HG02840 (cell line): Measurements from ENCODE around the gene COX4I1.
"Not testable (repeated sequence)": the region's sequence is repeated elsewhere in the genome, so short reads cannot be mapped to it uniquely, and the experiment has no call there.

Experiments
- ATAC-seq: cut with Tn5 transposase; IDR thresholded peaks from one replicate; pipeline ENCODE4 v1.9.1; 2021; ENCODE audit warnings: mild to moderate bottlenecking, moderate library complexity, moderate number of reproducible peaks; ENCODE audit not compliant: unreplicated experiment, low FRiP score

The COX4I1 gene

GRCh38 chr16:85821390-85822135 lies 22.1 kb downstream of the COX4I1 start:
- ATAC-seq: peak; percentile 66

DNA sequence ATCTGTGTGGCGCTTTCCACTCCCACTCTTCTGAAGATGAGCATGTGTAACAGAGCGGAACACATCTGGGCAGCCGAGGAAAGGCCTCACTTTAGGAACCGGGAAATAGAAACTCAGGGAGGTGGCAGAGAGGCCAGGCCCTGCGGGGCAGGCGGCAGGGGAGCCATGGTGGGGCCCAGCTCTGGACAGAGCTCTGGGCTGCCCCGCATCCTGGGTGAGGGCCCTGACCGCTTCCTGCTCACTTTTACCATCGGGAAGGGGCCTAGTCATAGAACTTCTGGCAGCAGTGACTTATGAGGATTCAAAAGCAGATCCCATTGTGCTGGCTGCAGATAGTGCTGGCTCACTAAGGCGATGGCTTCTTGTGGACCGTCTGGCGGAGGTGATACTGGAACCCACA lies 22.6 kb downstream of the COX4I1 start:
- ATAC-seq: no peak

- no peak for ATAC-seq
These were observed 23.9 kb downstream of the COX4I1 start for GRCh38 chr16:85823328-85823920.

GRCh38 chr16:85824161-85825135 lies 25.0 kb downstream of the COX4I1 start:
- ATAC-seq: no peak

DNA sequence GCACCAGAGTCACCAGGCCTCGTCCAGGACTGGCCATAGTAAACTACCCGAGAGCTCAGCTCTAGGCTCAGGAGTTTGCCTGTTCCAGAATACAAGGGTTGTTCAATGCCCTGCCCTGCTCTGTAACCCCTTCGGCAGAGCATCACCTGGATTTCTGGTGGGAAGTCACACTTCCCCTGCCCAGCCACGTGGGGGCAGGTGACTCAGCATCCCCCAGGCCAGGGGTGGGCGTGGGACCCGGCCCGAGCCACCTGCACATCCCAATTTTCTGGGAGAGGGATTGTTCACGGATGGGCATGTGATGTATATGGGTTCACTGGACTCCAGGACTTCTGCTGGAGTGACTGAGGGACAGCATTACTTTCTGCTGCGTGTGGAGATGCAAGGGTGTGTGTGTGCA lies 25.8 kb downstream of the COX4I1 start:
- ATAC-seq: no peak

GRCh38 chr16:85826686-85827247 lies 27.3 kb downstream of the COX4I1 start:
- ATAC-seq: no peak

DNA sequence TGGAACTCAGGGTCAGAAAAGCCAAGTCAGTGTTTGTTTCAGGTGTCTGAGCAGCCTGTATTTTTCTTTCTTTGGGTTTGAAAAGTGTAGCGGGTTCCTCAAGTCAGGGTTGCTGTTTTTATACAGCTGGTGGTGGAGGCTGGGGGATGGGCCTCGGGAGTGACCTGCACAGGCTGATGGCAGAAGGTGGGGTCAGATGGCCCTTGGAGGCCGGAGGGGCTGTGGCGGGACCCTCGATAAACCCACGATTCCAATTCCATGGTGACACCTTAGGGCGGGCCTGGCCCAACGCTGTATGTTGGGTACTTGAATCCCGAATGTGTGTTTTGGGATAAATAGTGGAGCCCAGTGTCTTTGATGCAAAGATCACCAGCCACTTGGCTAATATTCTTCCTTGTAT lies 28.7 kb downstream of the COX4I1 start:
- ATAC-seq: no peak

DNA sequence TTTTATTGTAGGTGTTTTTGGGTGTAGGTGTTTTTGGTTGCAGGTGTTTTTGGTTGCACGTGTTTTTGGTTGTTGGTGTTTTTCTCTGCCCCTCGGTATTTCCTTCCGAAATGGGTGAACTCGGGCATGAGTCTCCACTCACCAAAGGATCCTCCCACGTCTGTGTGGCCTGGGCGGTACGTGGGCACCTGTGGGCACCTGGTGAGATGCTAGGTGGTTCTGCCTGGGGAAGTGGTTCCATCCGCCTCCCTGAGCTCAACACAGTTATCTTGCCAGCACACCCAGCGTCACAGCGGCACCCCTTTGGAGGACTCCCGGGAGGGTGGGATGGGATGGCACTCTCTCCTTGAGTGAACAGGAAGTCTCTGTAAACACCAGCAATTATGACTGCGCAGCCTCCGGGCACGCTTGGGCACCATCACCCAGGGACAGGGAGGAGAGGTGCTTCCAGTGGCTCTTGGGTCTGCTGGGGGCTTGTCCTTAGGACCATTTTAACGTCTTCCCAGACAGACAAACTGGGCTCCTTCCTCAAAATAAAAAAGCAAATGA lies 29.8 kb downstream of the COX4I1 start:
- no peak for ATAC-seq

- ATAC-seq: no peak
These were observed 30.4 kb downstream of the COX4I1 start for GRCh38 chr16:85829751-85830445.

DNA sequence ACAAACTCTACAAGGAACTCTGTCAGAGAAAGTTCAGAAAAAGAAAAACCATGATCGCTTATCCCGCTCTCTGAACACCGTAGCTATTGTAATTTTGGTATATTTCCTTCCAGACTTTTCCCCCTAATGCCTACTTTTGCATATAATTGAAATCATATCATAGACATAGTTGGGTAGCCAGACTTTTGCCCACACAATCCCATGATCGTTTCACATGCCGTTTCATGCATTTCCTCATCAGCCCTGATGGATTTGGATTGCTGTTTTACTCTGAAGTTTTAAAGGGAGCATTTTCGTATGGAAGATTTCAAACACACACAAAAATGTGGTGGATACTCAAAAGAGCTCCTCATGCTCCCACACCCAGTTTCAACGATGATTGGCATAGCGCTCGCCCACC lies 31.3 kb downstream of the COX4I1 start:
- ATAC-seq: no peak

DNA sequence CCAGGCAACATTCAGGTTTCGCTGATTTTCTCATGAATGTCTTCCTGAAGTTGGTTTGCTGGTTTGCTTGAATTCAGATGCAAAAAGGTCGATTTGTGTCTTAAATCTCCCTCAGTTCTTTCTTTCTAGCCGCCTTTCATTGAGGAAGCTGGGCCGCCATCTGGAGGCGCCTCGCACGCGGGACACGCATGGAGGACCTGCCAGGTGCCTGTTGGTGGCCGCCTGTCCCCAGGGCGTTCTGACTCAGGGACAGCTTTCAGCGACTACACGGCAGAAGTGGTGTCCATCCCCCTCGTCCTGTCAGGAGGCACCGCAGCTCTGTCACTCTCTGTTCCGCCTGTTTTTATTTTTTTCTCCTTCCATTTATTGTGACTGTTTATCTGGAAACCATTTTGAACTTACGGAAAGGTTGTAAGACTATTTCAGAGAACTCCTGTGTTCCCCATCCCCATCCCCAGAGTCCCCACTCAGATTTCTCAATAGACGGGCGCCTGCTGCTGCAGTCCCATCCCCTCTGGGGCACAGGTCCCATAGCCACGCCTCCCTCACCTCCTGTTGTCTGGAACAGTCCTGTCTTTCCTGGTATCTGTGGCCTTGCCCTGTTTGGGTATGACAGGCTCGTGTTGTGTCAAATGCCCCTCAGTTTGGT lies 33.2 kb downstream of the COX4I1 start:
- ATAC-seq: no peak

DNA sequence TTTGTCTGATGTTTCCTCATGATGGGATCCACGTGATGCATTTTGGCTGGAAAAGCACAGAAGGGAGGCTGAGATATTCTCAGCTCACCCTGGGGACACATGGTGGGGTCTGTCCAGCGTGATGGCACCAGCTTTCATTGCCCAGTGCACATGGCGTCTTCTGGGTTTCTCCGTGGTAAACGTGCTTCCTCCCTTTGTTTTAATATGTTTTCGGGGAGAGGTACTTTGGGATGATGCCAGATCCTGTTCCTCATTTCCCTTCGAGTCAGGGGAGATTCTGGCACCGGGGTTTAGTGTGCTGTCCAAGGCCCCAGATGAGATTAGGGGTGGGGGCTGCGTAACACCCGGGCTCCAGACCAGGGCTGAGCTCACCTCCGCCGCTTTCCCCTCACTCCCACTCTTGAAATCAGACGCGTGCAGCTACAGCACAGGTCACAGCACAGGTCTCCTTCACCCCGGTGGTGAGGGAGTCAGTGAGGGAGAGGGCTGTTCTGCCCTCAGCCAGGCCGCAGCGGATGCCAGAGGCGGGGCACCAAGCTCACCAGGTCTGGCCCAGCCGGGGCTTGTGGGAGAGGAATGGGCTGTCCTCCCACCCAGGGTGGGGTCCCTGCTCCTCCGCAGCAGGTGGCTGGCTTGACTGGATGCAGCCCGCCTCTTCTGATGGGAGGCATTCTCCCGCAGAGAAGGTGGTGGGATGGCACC lies 33.9 kb downstream of the COX4I1 start:
- no peak for ATAC-seq

- no peak for ATAC-seq
These were observed 35.2 kb downstream of the COX4I1 start for GRCh38 chr16:85834741-85835140.

- no peak for ATAC-seq
These were observed 35.8 kb downstream of the COX4I1 start for GRCh38 chr16:85835227-85835751.

DNA sequence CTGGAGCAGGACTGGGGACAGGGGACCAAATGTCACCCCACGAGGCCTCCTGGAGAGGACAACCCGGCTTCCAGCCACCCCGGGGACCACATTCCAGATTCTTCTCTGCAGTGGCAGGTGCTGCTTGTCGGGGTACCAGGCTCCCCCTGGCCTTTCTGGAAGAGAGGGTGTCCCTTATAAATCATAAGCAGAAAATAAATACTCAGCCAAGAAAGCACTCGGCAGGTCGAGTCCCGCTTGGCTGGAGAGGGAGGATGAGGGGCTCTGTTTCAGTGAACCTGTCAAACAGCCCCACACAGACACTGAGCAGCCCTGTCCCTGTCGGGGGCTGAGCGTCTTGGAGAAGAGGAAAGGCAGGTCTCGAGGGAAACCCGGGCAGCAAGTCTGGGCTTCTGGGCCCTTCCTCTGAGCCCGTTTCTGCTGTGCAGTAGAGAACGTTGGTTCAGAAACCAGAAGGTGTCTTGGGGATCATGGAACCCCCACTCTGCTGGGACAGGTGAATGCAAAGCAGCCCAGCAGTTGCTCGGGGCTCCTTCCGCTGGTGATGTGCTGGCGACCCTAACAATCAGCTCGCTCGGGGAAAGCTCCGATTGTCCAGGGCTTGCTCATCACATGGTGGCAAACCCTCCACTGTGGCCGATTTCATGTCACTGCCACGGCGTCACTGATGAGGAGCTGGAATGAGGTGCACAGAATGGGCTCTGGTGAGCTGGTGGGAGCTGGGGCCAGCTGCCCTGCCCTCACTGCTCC lies 36.6 kb downstream of the COX4I1 start:
- ATAC-seq: no peak

DNA sequence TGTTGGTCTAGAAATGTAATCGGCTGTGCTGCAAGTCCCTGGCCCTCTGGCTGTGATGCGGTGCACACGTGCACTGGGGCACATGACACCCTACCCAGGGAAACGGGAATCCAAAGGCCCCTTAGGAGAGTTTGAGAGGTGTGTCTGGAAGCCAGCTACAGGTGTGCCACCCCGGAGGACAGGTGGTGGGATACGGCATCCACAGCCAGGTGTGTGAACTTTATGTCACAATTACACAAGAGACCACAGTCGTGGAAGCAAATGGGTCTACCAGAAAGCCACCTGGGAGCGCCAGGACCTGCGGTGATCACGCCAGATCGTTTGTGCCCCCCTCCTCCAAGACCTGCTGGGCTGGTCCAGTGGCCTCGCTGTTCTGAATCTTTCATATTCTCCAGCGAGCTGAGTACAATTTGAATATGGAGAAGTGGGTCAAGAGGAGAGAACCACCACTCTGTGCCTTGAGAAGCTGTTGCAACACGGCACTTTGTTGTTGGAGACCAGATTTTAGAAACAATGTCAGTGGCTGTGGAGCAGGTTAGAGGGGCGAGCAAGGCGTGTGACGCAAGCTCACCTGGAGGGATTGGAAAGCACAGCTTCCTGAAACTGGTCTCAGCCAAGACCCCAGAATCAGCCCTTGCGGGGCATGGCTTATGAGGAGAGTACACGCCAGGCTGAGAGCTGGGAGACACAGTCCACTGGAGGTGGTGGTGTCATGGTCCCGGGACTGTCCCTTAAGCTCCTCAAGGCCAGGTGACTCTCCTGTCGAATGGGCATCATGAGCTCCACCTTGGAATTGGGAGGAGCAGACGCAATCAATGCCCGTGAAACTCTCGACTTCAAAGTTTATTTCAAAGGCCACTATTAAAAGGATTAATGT lies 37.4 kb downstream of the COX4I1 start:
- no peak for ATAC-seq

DNA sequence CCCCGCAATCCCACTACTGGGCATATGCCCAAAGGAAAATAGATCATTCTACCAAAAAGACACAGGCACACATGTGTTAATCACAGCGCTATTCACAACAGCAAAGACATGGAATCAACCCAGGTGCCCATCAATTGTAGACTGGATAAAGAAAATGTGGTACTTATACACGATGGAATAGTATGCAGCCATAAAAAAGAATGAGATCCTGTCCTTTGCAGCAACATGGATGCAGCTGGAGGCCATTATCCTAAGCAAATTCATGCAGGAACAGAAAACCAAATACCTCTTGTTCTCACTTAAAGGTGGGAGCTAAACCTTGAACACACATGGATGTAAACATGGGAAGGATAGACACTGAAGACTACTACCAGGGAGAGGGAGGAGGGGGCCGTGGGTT lies 38.2 kb downstream of the COX4I1 start:
- not testable (repeated sequence) for ATAC-seq
